HEK293 (cell line): ENCODE results near the gene MLLT11.

Source experiments
- CTCF ChIA-PET: fragments of 350-600 bp; formaldehyde crosslinking; extraction: SDS; loops from one replicate; lab custom pipeline; 2021; ENCODE audit warnings: antibody characterized with exemption; lab: Yijun Ruan, JAX
- POLR2A ChIA-PET: fragments of 300-600 bp; formaldehyde crosslinking; extraction: SDS; loops from one replicate; lab custom pipeline; 2020; ENCODE audit warnings: antibody characterized with exemption, inconsistent platforms; lab: Yijun Ruan, JAX
- H3K27ac ChIP-seq: fragments of 200-500 bp; sonication (Bioruptor generic); 2 replicates; pipeline ENCODE4 v1.5.1; 2014; ENCODE audit warnings: low read depth, low read length, control low read depth, inconsistent platforms; ENCODE audit errors: extremely low read depth
- H3K36me3 ChIP-seq, 2 experiments: fragments of 200-500 bp in 1 of 2; sonication (Bioruptor generic) in 1 of 2; 1 replicate in 1 of 2; 2 replicates in 1 of 2; pipeline ENCODE4 v1.5.1; 2014 to 2017; ENCODE audit warnings: inconsistent platforms in 2 of 2, low read length in 2 of 2; ENCODE audit not compliant: control insufficient read depth in 2 of 2, insufficient read depth in 1 of 2
- H3K4me1 ChIP-seq: fragments of 200-500 bp; sonication (Bioruptor generic); 2 replicates; pipeline ENCODE4 v1.5.1; 2014; ENCODE audit warnings: mild to moderate bottlenecking, low read length, inconsistent platforms; ENCODE audit not compliant: control insufficient read depth, insufficient read depth
- H3K4me3 ChIP-seq: 2 replicates; pipeline ENCODE4 v1.5.1; 2011; ENCODE audit warnings: low read depth, mild to moderate bottlenecking, control low read depth, low read length, moderate library complexity
- H3K9me3 ChIP-seq: fragments of 200-500 bp; sonication (Bioruptor generic); 2 replicates; pipeline ENCODE4 v1.5.1; 2014; ENCODE audit warnings: low read depth, low read length, inconsistent platforms; ENCODE audit not compliant: control insufficient read depth, insufficient read depth
- ATF2 ChIP-seq: fragments of 450-650 bp; formaldehyde crosslinking; IDR thresholded peaks from 2 replicates; pipeline ENCODE4 v1.5.1; 2016; ENCODE audit warnings: missing biosample characterization, missing genetic modification characterization, low read depth
- BCL6B ChIP-seq: fragments of 450-650 bp; formaldehyde crosslinking; IDR thresholded peaks from 2 replicates; pipeline ENCODE4 v1.5.1; 2017; ENCODE audit warnings: missing biosample characterization, missing genetic modification characterization
- HOXA7 ChIP-seq: sonication (generic); formaldehyde crosslinking; IDR thresholded peaks from 2 replicates; pipeline ENCODE4 v1.8.1; 2022; ENCODE audit warnings: missing genetic modification reagents, borderline replicate concordance
- KLF16 ChIP-seq: fragments of 450-650 bp; formaldehyde crosslinking; IDR thresholded peaks from 2 replicates; pipeline ENCODE4 v1.5.1; 2017; ENCODE audit warnings: missing biosample characterization, missing genetic modification characterization
- OVOL3 ChIP-seq: fragments of 450-650 bp; formaldehyde crosslinking; IDR thresholded peaks from 2 replicates; pipeline ENCODE4 v1.5.1; 2016; ENCODE audit warnings: missing biosample characterization, missing genetic modification characterization
- RBAK ChIP-seq: fragments of 450-650 bp; formaldehyde crosslinking; IDR thresholded peaks from 2 replicates; pipeline ENCODE4 v1.5.1; 2016; ENCODE audit warnings: missing biosample characterization, missing genetic modification characterization
- TSHZ1 ChIP-seq: fragments of 450-650 bp; formaldehyde crosslinking; IDR thresholded peaks from 2 replicates; pipeline ENCODE4 v1.5.1; 2016; ENCODE audit warnings: missing biosample characterization, missing genetic modification characterization, borderline replicate concordance
- YY2 ChIP-seq: fragments of 450-650 bp; formaldehyde crosslinking; IDR thresholded peaks from 2 replicates; pipeline ENCODE4 v1.5.1; 2016; ENCODE audit warnings: missing biosample characterization, missing genetic modification characterization
- ZBTB26 ChIP-seq: fragments of 450-650 bp; formaldehyde crosslinking; optimal IDR thresholded peaks from 2 replicates; pipeline ENCODE3; 2016; ENCODE audit warnings: missing biosample characterization, mild to moderate bottlenecking, missing genetic modification characterization
- ZFP37 ChIP-seq: fragments of 450-650 bp; formaldehyde crosslinking; IDR thresholded peaks from 2 replicates; pipeline ENCODE4 v1.5.1; 2016; ENCODE audit warnings: missing biosample characterization, missing genetic modification characterization
- ZNF132 ChIP-seq: fragments of 450-650 bp; formaldehyde crosslinking; IDR thresholded peaks from 2 replicates; pipeline ENCODE4 v1.5.1; 2017; ENCODE audit warnings: missing biosample characterization, missing genetic modification characterization, borderline replicate concordance
- ZNF18 ChIP-seq: fragments of 450-650 bp; formaldehyde crosslinking; IDR thresholded peaks from 2 replicates; pipeline ENCODE4 v1.5.1; 2016; ENCODE audit warnings: missing biosample characterization, missing genetic modification characterization
- ZNF214 ChIP-seq: fragments of 450-650 bp; formaldehyde crosslinking; IDR thresholded peaks from 2 replicates; pipeline ENCODE4 v1.5.1; 2017; ENCODE audit warnings: missing biosample characterization, mild to moderate bottlenecking, missing genetic modification characterization, borderline replicate concordance
- ZNF280D ChIP-seq: fragments of 450-650 bp; formaldehyde crosslinking; IDR thresholded peaks from 2 replicates; pipeline ENCODE4 v1.5.1; 2016; ENCODE audit warnings: missing biosample characterization, missing genetic modification characterization
- ZNF350 ChIP-seq: fragments of 450-650 bp; formaldehyde crosslinking; IDR thresholded peaks from 2 replicates; pipeline ENCODE4 v1.5.0; 2017; ENCODE audit warnings: missing biosample characterization, mild to moderate bottlenecking, missing genetic modification characterization
- ZNF521 ChIP-seq: fragments of 450-650 bp; formaldehyde crosslinking; IDR thresholded peaks from 2 replicates; pipeline ENCODE4 v1.5.1; 2017; ENCODE audit warnings: missing biosample characterization, mild to moderate bottlenecking, missing genetic modification characterization
- ZNF548 ChIP-seq: fragments of 450-650 bp; formaldehyde crosslinking; IDR thresholded peaks from 2 replicates; pipeline ENCODE4 v1.5.1; 2016; ENCODE audit warnings: missing biosample characterization, missing genetic modification characterization
- ZNF610 ChIP-seq: fragments of 450-650 bp; formaldehyde crosslinking; IDR thresholded peaks from 2 replicates; pipeline ENCODE4 v1.5.1; 2016; ENCODE audit warnings: missing biosample characterization, missing genetic modification characterization, borderline replicate concordance
- ZNF624 ChIP-seq: fragments of 450-650 bp; formaldehyde crosslinking; IDR thresholded peaks from 2 replicates; pipeline ENCODE4 v1.5.1; 2017; ENCODE audit warnings: missing biosample characterization, missing genetic modification characterization
- ZNF645 ChIP-seq: fragments of 450-650 bp; formaldehyde crosslinking; IDR thresholded peaks from 2 replicates; pipeline ENCODE4; 2016; ENCODE audit warnings: missing biosample characterization, missing genetic modification characterization
- ZXDB ChIP-seq: fragments of 450-650 bp; formaldehyde crosslinking; IDR thresholded peaks from 2 replicates; pipeline ENCODE4 v1.5.1; 2016; ENCODE audit warnings: missing biosample characterization, missing genetic modification characterization

MLLT11 gene

GRCh38 chr1:151060007-151060656 is at the start of gene MLLT11:
MLLT11 (plus strand) TSS chr1:151060397; CDS start chr1:151067225, 6,828 bp downstream.
- CTCF ChIA-PET = interaction anchor here (0.6 to 3.0 kb wide), 12 partner anchors 10 to 281 kb away, joined by 3 to 17 read pairs (median 4); partner anchors contain the start of genes C1orf56, GABPB2 and MINDY1
- Histone ChIP-seq H3K36me3 (peaks cover 0 to 32% of the 10 kb centered on the region in 2 experiments; a peak in 2 of 3 replicates), H3K4me1 (peaks cover 4% of the 10 kb centered on the region; the same call in 1 of the 2 replicates), H3K9me3 (no peaks in the 10 kb centered on the region), H3K4me3 (peak within 1 kb of the TSS; percentile 89), H3K27ac (peak within 1 kb of the TSS; percentile 83)
- POLR2A ChIA-PET = interaction anchor here (0.6 to 3.8 kb wide), 7 partner anchors 10 to 194 kb away, joined by 3 to 20 read pairs (median 5); partner anchors contain the start of genes C1orf56, GABPB2, MINDY1 and PSMD4
- TF ChIP-seq HOXA7 (CRISPR knock-in tag) = no peak
- no peak for TF ChIP-seq YY2 (tag by site-specific recombination)
- peak; percentile 10; the same call in 1 of the 2 replicates for TF ChIP-seq ZXDB (tag by site-specific recombination)
- no peak for TF ChIP-seq ZNF521
- TF ChIP-seq ZNF624 (tag by site-specific recombination) = no peak
- TF ChIP-seq ATF2 (tag by site-specific recombination) = no peak
- no peak for TF ChIP-seq ZNF548
- TF ChIP-seq ZFP37 (tag by site-specific recombination) = no peak
- TF ChIP-seq KLF16 (tag by site-specific recombination) = no peak
- no peak for TF ChIP-seq ZNF350 (tag by site-specific recombination)
- TF ChIP-seq ZNF645 = no peak
- TF ChIP-seq ZBTB26 = no peak
- TF ChIP-seq BCL6B (tag by site-specific recombination) = no peak
- TF ChIP-seq RBAK = no peak
- TF ChIP-seq TSHZ1 (tag by site-specific recombination) = no peak; the same call in 1 of the 2 replicates
- no peak for TF ChIP-seq ZNF132
- peak; percentile 85 for TF ChIP-seq ZNF18 (tag by site-specific recombination)
- no peak for TF ChIP-seq ZNF280D (tag by site-specific recombination)
- no peak for TF ChIP-seq ZNF214 (tag by site-specific recombination)
- TF ChIP-seq ZNF610 = no peak
- TF ChIP-seq OVOL3 (tag by site-specific recombination) = no peak
